Type B pancreatic cell (in vitro differentiated cells): ENCODE data around the gene TWIST1. TPM values are rescaled to one million over a fixed set of nuclear protein-coding genes. Genes with fewer than 3 reads are reported as not detected.
A peak's percentile ranks its signal among the peaks of the same experiment; 100 is the strongest.

Source experiments
- DNase-seq: peaks from one replicate; pipeline ENCODE4 v3.0.0; 2021; ENCODE audit warnings: mixed read lengths; ENCODE audit not compliant: unreplicated experiment; ENCODE audit errors: extremely low spot score
- H3K27ac Mint-ChIP-seq: 2 replicates; pipeline ENCODE4 v1.8.0; 2021; ENCODE audit warnings: mild to moderate bottlenecking, mixed read lengths
- H3K27me3 Mint-ChIP-seq: 2 replicates; pipeline ENCODE4 v1.8.0; 2021; ENCODE audit warnings: mixed read lengths
- H3K36me3 Mint-ChIP-seq: 2 replicates; pipeline ENCODE4 v1.8.0; 2021; ENCODE audit warnings: mixed read lengths
- H3K4me1 Mint-ChIP-seq: one replicate; pipeline ENCODE4 v1.8.0; 2021; ENCODE audit warnings: mixed read lengths; ENCODE audit not compliant: unreplicated experiment
- H3K4me3 Mint-ChIP-seq: 2 replicates; pipeline ENCODE4 v1.8.0; 2021; ENCODE audit warnings: mild to moderate bottlenecking, mixed read lengths
- H3K9me3 Mint-ChIP-seq: 2 replicates; pipeline ENCODE4 v1.8.0; 2021; ENCODE audit warnings: mixed read lengths
- CTCF ChIP-seq: fragments of 200-600 bp; sonication (generic); conservative IDR thresholded peaks from 2 replicates; pipeline ENCODE4 v1.5.0; 2021; ENCODE audit warnings: antibody characterized with exemption, mild to moderate bottlenecking
- long read RNA-seq: library from polyadenylated mRNA; unstranded; transcript quantifications from one replicate; pipeline ENCODE4 v2.0.0, GENCODE V29; 2020
- total RNA-seq: library from RNA; stranded (reverse); gene quantifications from 2 replicates; pipeline ENCODE4 v1.2.1, GENCODE V29; 2021; ENCODE audit warnings: low replicate concordance

The TWIST1 gene
- 20.4 and 121 TPM in 2 replicates for total RNA-seq
- long read RNA-seq, partial matches to known transcripts: 2 of 4 reads
- long read RNA-seq, other reads (novel, unspliced or antisense): 1 of 4 reads

- Mint-ChIP-seq H3K27me3 (peaks cover 77% of the 10 kb centered on the region), H3K27ac (peak within 1 kb of the TSS; percentile 60), H3K4me3 (peak within 1 kb of the TSS; percentile 93), H3K36me3 (peaks cover 13% of the 10 kb centered on the region), H3K9me3 (no peaks in the 10 kb centered on the region), H3K4me1 (peaks cover 14% of the 10 kb centered on the region)
- peak; percentile 24 for TF ChIP-seq CTCF
- peak; percentile 85 for DNase-seq
Measured at GRCh38 chr7:19117091-19117869, at the start of gene TWIST1. Gene TWIST1 (minus strand): TSS chr7:19117636. CDS start chr7:19117321, 315 bp downstream.

GRCh38 chr7:19161671-19162070, 44.2 kb upstream of the TWIST1 start:
- no peak overlapping the region for H3K4me3 Mint-ChIP-seq
- no peak for DNase-seq
- no peaks in the 10 kb centered on the region for H3K9me3 Mint-ChIP-seq
- no peaks in the 10 kb centered on the region for H3K4me1 Mint-ChIP-seq
- H3K36me3 Mint-ChIP-seq: no peaks in the 10 kb centered on the region
- H3K27me3 Mint-ChIP-seq: peaks cover 10% of the 10 kb centered on the region
- no peak overlapping the region for H3K27ac Mint-ChIP-seq
- no peak for TF ChIP-seq CTCF

GRCh38 chr7:19146699-19147098, 29.3 kb upstream of the TWIST1 start:
- DNase-seq: no peak
- H3K9me3 Mint-ChIP-seq: no peaks in the 10 kb centered on the region
- no peak for TF ChIP-seq CTCF
- peaks cover 12% of the 10 kb centered on the region for H3K4me1 Mint-ChIP-seq
- H3K4me3 Mint-ChIP-seq: no peak overlapping the region
- H3K27ac Mint-ChIP-seq: no peak overlapping the region
- no peaks in the 10 kb centered on the region for H3K36me3 Mint-ChIP-seq
- peaks cover 76% of the 10 kb centered on the region for H3K27me3 Mint-ChIP-seq

- no peaks in the 10 kb centered on the region for H3K36me3 Mint-ChIP-seq
- no peaks in the 10 kb centered on the region for H3K9me3 Mint-ChIP-seq
- H3K4me3 Mint-ChIP-seq: peak overlapping the region; percentile 78
- H3K27ac Mint-ChIP-seq: no peak overlapping the region
- H3K4me1 Mint-ChIP-seq: peaks cover 12% of the 10 kb centered on the region
- H3K27me3 Mint-ChIP-seq: peaks cover 78% of the 10 kb centered on the region
- no peak for DNase-seq
- no peak for TF ChIP-seq CTCF
Measured at GRCh38 chr7:19145434-19146115, 28.1 kb upstream of the TWIST1 start.

- TF ChIP-seq CTCF: no peak
- H3K36me3 Mint-ChIP-seq: no peaks in the 10 kb centered on the region
- peak; percentile 66 for DNase-seq
- no peak within 1 kb of the TSS for H3K27ac Mint-ChIP-seq
- peaks cover 12% of the 10 kb centered on the region for H3K4me1 Mint-ChIP-seq
- H3K9me3 Mint-ChIP-seq: no peaks in the 10 kb centered on the region
- peak within 1 kb of the TSS; percentile 81 for H3K4me3 Mint-ChIP-seq
- H3K27me3 Mint-ChIP-seq: peaks cover 84% of the 10 kb centered on the region
Measured at GRCh38 chr7:19144661-19145433, 27.4 kb upstream of the TWIST1 start, which contains the start of gene FERD3L. Gene FERD3L (minus strand): TSS chr7:19145421. CDS start chr7:19145362, 59 bp downstream.
